Kidney (tissue), 14 donors: ENCODE results near the gene PDE6G. TPM values are rescaled to one million over a fixed set of nuclear protein-coding genes. Genes with fewer than 3 reads are reported as not detected.
A peak's percentile ranks its signal among the peaks of the same experiment; 100 is the strongest.

Experiments
- DNase-seq, 5 donors: peaks; one replicate each; pipeline ENCODE4 v3.0.0-alpha.2; 2013 to 2020
- FAIRE-seq: peaks from 2 replicates; lab custom pipeline; 2012; peaks lifted over from hg19 to GRCh38; lab: Jason Lieb, UNC
- H3K27ac ChIP-seq, 2 donors: one replicate each; pipeline ENCODE4 v1.7.0; 2013; ENCODE audit warnings: low read depth in 2 of 2, low read length in 2 of 2, inconsistent platforms in 1 of 2
- H3K27me3 ChIP-seq: one replicate; pipeline ENCODE4 v1.7.1; 2013; ENCODE audit warnings: low read length, inconsistent platforms; ENCODE audit not compliant: control insufficient read depth, insufficient read depth
- H3K36me3 ChIP-seq, 3 donors: one replicate each; pipeline versions ENCODE4 v1.7.0 to v1.7.1; 2013; ENCODE audit warnings: low read length in 3 of 3, control low read depth in 1 of 3, inconsistent platforms in 1 of 3; ENCODE audit not compliant: insufficient read depth in 3 of 3, control insufficient read depth in 2 of 3
- H3K4me1 ChIP-seq, 3 donors: one replicate each; pipeline versions ENCODE4 v1.7.0 to v1.7.1; 2013; ENCODE audit warnings: low read length in 3 of 3, inconsistent platforms in 1 of 3, low read depth in 1 of 3; ENCODE audit not compliant: control insufficient read depth in 2 of 3, insufficient read depth in 2 of 3
- H3K4me3 ChIP-seq, 3 donors: one replicate each; pipeline versions ENCODE4 v1.7.0 to v1.8.1; 2013; ENCODE audit warnings: low read length in 3 of 3, control low read depth in 1 of 3, inconsistent platforms in 1 of 3
- H3K9ac ChIP-seq, 3 donors: one replicate each; pipeline versions ENCODE4 v1.7.0 to v1.7.1; 2013; ENCODE audit warnings: low read length in 3 of 3, control low read depth in 1 of 3, inconsistent platforms in 1 of 3
- H3K9me3 ChIP-seq, 3 donors: one replicate each; pipeline versions ENCODE4 v1.7.0 to v1.7.1; 2013; ENCODE audit warnings: low read length in 3 of 3, control low read depth in 1 of 3, inconsistent platforms in 1 of 3; ENCODE audit not compliant: control insufficient read depth in 2 of 3, insufficient read depth in 1 of 3
- CTCF ChIP-seq: IDR thresholded peaks from 3 replicates; pipeline ENCODE4 v1.5.1; 2012; ENCODE audit warnings: mild to moderate bottlenecking, moderate library complexity, borderline replicate concordance; ENCODE audit not compliant: insufficient read depth; ENCODE audit errors: extremely low read depth
- intact Hi-C: fragments of 100-400 bp; cut with DNase I; formaldehyde crosslinking; loops from one replicate; pipeline ENCODE4 v1.11.1; 2022
- polyA plus RNA-seq: library from polyadenylated mRNA; stranded (reverse); fragments of 350-450 nt; fragmentation: Illumina TruSeq; extraction: RNeasy Lipid Tissue Mini Kit (QIAGEN cat#74804); gene quantifications from one replicate; pipeline ENCODE4 v1.2.3, GENCODE V29; 2014; ENCODE audit warnings: low read depth, low replicate concordance; ENCODE audit not compliant: insufficient read depth
- total RNA-seq: library from RNA; stranded (reverse); fragmentation: NEBNext Ultra II Directional; extraction: Animal tissue kit (Norgen Biotek cat#: 25700); gene quantifications from one replicate; pipeline ENCODE4 v1.2.1, GENCODE V29; 2021
- donor health status: control.
- donor health status: control.
- donor health status: control.
- donor health status: control.
- donor health status: control.
- donor health status: DM: yes; HTN: yes; CAD: no.
- donor health status: Normal renal cell carcinoma (clear cell type).

The PDE6G gene
- total and polyA plus RNA-seq, 2 donors from 2014 or later = 3.2 to 5.4 TPM

GRCh38 chr17:81647640-81648012, 8.7 kb downstream of the PDE6G start:
- Histone ChIP-seq H3K4me3 (no peak overlapping the region), H3K9ac (no peak overlapping the region), H3K27me3 (peaks cover 11% of the 10 kb centered on the region), H3K27ac (no peak overlapping the region), H3K9me3 (peaks cover 0 to 1% (median 0%) of the 10 kb centered on the region in 3 donors), H3K4me1 (no peaks in the 10 kb centered on the region), H3K36me3 (peaks cover 2 to 3% (median 3%) of the 10 kb centered on the region in 3 donors)
- intact Hi-C loops = no loop called here
- DNase-seq = no peak
- no peak for FAIRE-seq
- TF ChIP-seq CTCF = no peak

- DNase-seq = peak in 1 of 5 donors; percentile 22
- FAIRE-seq = no peak
- Histone ChIP-seq H3K9me3 (peaks cover 0 to 1% (median 0%) of the 10 kb centered on the region in 3 donors), H3K27ac (no peak overlapping the region), H3K9ac (no peak overlapping the region), H3K4me1 (no peaks in the 10 kb centered on the region), H3K36me3 (peaks cover 2 to 3% (median 3%) of the 10 kb centered on the region in 3 donors), H3K27me3 (peaks cover 11% of the 10 kb centered on the region), H3K4me3 (no peak overlapping the region)
- TF ChIP-seq CTCF = no peak
- intact Hi-C loops = no loop called here
These were observed 9.3 kb downstream of the PDE6G start for GRCh38 chr17:81646869-81647600.

- FAIRE-seq (no peak), DNase-seq (peak in 1 of 5 donors; percentile 56)
- Histone ChIP-seq H3K9ac (no peak overlapping the region), H3K4me1 (no peaks in the 10 kb centered on the region), H3K27me3 (peaks cover 11% of the 10 kb centered on the region), H3K36me3 (peaks cover 2 to 3% (median 3%) of the 10 kb centered on the region in 3 donors), H3K4me3 (no peak overlapping the region), H3K27ac (no peak overlapping the region), H3K9me3 (peaks cover 0 to 1% (median 0%) of the 10 kb centered on the region in 3 donors)
- intact Hi-C loops = no loop called here
- no peak for TF ChIP-seq CTCF
These were observed 11.1 kb downstream of the PDE6G start for GRCh38 chr17:81644976-81645952.
